ENCODE data around the gene ANKRD53.
"Not testable (repeated sequence)": the region's sequence is repeated elsewhere in the genome, so short reads cannot be mapped to it uniquely, and the experiment has no call there.

The ANKRD53 gene

GRCh38 chr2:71006955-71007799 lies 28.7 kb downstream of the ANKRD53 start:
- Histone ChIP-seq H3K9me2 (replicated peaks; ENCODE audit: control insufficient read depth, low read length) (no peaks in the 10 kb centered on the region), H3K27me3 (ENCODE audit: control insufficient read depth, low read length) (no peaks in the 10 kb centered on the region; the same call in 1 of the 2 replicates), H3K4me3 (ENCODE audit: low read length) (no peak overlapping the region), H3K36me3 (ENCODE audit: control insufficient read depth, low read length) (no peaks in the 10 kb centered on the region), H3K79me2 (ENCODE audit: control insufficient read depth, low read length) (no peaks in the 10 kb centered on the region), H3K4me1 (ENCODE audit: control insufficient read depth, low read length) (no peaks in the 10 kb centered on the region), H4K20me1 (ENCODE audit: control insufficient read depth, insufficient read depth, low read depth, low read length) (no peaks in the 10 kb centered on the region), H3F3A (ENCODE audit: control insufficient read depth, insufficient read depth) (no peaks in the 10 kb centered on the region), H3K9me3 (ENCODE audit: control insufficient read depth, insufficient read depth, low read length) (no peaks in the 10 kb centered on the region), H3K27ac (ENCODE audit: low read depth, low read length) (no peak overlapping the region), H3K4me2 (ENCODE audit: low read length) (no peak overlapping the region)
- no peak for TF ChIP-seq EZH2phosphoT487 (IDR thresholded peaks at IDR 0.05; ENCODE audit: borderline replicate concordance, low read length)
- no peak for TF ChIP-seq CTCF (IDR thresholded peaks at IDR 0.05; ENCODE audit: low read depth, low read length, poor library complexity, severe bottlenecking)

- no peak overlapping the region for H3K27ac ChIP-seq (ENCODE audit: low read depth, low read length)
- H3K4me3 ChIP-seq (ENCODE audit: low read length) = no peak overlapping the region
- no peaks in the 10 kb centered on the region for H3K79me2 ChIP-seq (ENCODE audit: control insufficient read depth, low read length)
- no peaks in the 10 kb centered on the region for H3K9me2 ChIP-seq (replicated peaks; ENCODE audit: control insufficient read depth, low read length)
- H3K9me3 ChIP-seq (ENCODE audit: control insufficient read depth, insufficient read depth, low read length) = no peaks in the 10 kb centered on the region
- H3F3A ChIP-seq (ENCODE audit: control insufficient read depth, insufficient read depth) = no peaks in the 10 kb centered on the region
- TF ChIP-seq CTCF (IDR thresholded peaks at IDR 0.05; ENCODE audit: low read depth, low read length, poor library complexity, severe bottlenecking) = no peak
- TF ChIP-seq EZH2phosphoT487 (IDR thresholded peaks at IDR 0.05; ENCODE audit: borderline replicate concordance, low read length) = no peak
- H3K4me2 ChIP-seq (ENCODE audit: low read length) = no peak overlapping the region
- H3K27me3 ChIP-seq (ENCODE audit: control insufficient read depth, low read length) = no peaks in the 10 kb centered on the region; the same call in 1 of the 2 replicates
- H3K36me3 ChIP-seq (ENCODE audit: control insufficient read depth, low read length) = no peaks in the 10 kb centered on the region
- H3K4me1 ChIP-seq (ENCODE audit: control insufficient read depth, low read length) = no peaks in the 10 kb centered on the region
- H4K20me1 ChIP-seq (ENCODE audit: control insufficient read depth, insufficient read depth, low read depth, low read length) = no peaks in the 10 kb centered on the region
These were observed 29.9 kb downstream of the ANKRD53 start for GRCh38 chr2:71008342-71008741.

- H3K4me1 ChIP-seq (ENCODE audit: control insufficient read depth, low read length) = not testable (repeated sequence)
These were observed 33.4 kb downstream of the ANKRD53 start for GRCh38 chr2:71011786-71012185.

GRCh38 chr2:71018625-71019024 lies 40.2 kb downstream of the ANKRD53 start:
- H3K27me3 ChIP-seq (ENCODE audit: control insufficient read depth, low read length) = no peaks in the 10 kb centered on the region
- H3K9me2 ChIP-seq (replicated peaks; ENCODE audit: control insufficient read depth, low read length) = no peaks in the 10 kb centered on the region
- TF ChIP-seq EZH2phosphoT487 (IDR thresholded peaks at IDR 0.05; ENCODE audit: borderline replicate concordance, low read length) = no peak
- no peak for TF ChIP-seq CTCF (IDR thresholded peaks at IDR 0.05; ENCODE audit: low read depth, low read length, poor library complexity, severe bottlenecking)
- no peaks in the 10 kb centered on the region for H3F3A ChIP-seq (ENCODE audit: control insufficient read depth, insufficient read depth)
- no peaks in the 10 kb centered on the region for H3K79me2 ChIP-seq (ENCODE audit: control insufficient read depth, low read length)
- no peak overlapping the region for H3K4me3 ChIP-seq (ENCODE audit: low read length)
- H3K27ac ChIP-seq (ENCODE audit: low read depth, low read length) = no peak overlapping the region
- peaks cover 3% of the 10 kb centered on the region for H3K4me1 ChIP-seq (ENCODE audit: control insufficient read depth, low read length)
- no peaks in the 10 kb centered on the region for H3K9me3 ChIP-seq (ENCODE audit: control insufficient read depth, insufficient read depth, low read length)
- no peaks in the 10 kb centered on the region for H3K36me3 ChIP-seq (ENCODE audit: control insufficient read depth, low read length)
- H3K4me2 ChIP-seq (ENCODE audit: low read length) = no peak overlapping the region
- no peaks in the 10 kb centered on the region for H4K20me1 ChIP-seq (ENCODE audit: control insufficient read depth, insufficient read depth, low read depth, low read length)

More at GRCh38 chr2:71011786-71012185, 33.4 kb downstream of the ANKRD53 start:
- H3K27ac ChIP-seq (ENCODE audit: low read depth, low read length); H4K20me1 ChIP-seq (ENCODE audit: control insufficient read depth, insufficient read depth, low read depth, low read length); H3F3A ChIP-seq (ENCODE audit: control insufficient read depth, insufficient read depth); H3K9me3 ChIP-seq (ENCODE audit: control insufficient read depth, insufficient read depth, low read length); H3K27me3 ChIP-seq (ENCODE audit: control insufficient read depth, low read length); H3K79me2 ChIP-seq (ENCODE audit: control insufficient read depth, low read length); H3K36me3 ChIP-seq (ENCODE audit: control insufficient read depth, low read length); H3K9me2 ChIP-seq (replicated peaks; ENCODE audit: control insufficient read depth, low read length); H3K4me3 ChIP-seq (ENCODE audit: low read length); H3K4me2 ChIP-seq (ENCODE audit: low read length): not testable (repeated sequence)

- not testable (repeated sequence) for H3K27ac ChIP-seq (ENCODE audit: low read depth, low read length); H3K27me3 ChIP-seq (ENCODE audit: control insufficient read depth, low read length); H3K9me3 ChIP-seq (ENCODE audit: control insufficient read depth, insufficient read depth, low read length); H4K20me1 ChIP-seq (ENCODE audit: control insufficient read depth, insufficient read depth, low read depth, low read length); H3K36me3 ChIP-seq (ENCODE audit: control insufficient read depth, low read length); H3K9me2 ChIP-seq (replicated peaks; ENCODE audit: control insufficient read depth, low read length); H3K4me1 ChIP-seq (ENCODE audit: control insufficient read depth, low read length); H3K79me2 ChIP-seq (ENCODE audit: control insufficient read depth, low read length); H3K4me2 ChIP-seq (ENCODE audit: low read length); H3K4me3 ChIP-seq (ENCODE audit: low read length); H3F3A ChIP-seq (ENCODE audit: control insufficient read depth, insufficient read depth)
These were observed 41.6 kb downstream of the ANKRD53 start for GRCh38 chr2:71019989-71020388.

All from DOHH2 (cell line).